IMR-90 (cell line): Measurements from ENCODE around the gene FBXL7. TPM values are rescaled to one million over a fixed set of nuclear protein-coding genes. Genes with fewer than 3 reads are reported as not detected.

ENCODE experiments used
- ATAC-seq: fragments of 200-7000 bp; cut with Tn5 transposase; 2 replicates; pipeline ENCODE4 v1.9.1; 2020; ENCODE audit warnings: low read depth, mild to moderate bottlenecking, moderate library complexity
- BruUV-seq: library from RNA; stranded (reverse); fragments of 400-500 nt; replicated peaks from 2 replicates; lab custom pipeline; 2021; lab: Mats Ljungman, UMichigan
- CTCF ChIA-PET: fragments of 300-600 bp; formaldehyde crosslinking; extraction: SDS; loops from one replicate; lab custom pipeline; 2021; ENCODE audit warnings: antibody characterized with exemption; lab: Yijun Ruan, JAX
- POLR2A ChIA-PET: fragments of 300-600 bp; sonication (Branson Sonifier 250); formaldehyde crosslinking; loops from one replicate; lab custom pipeline; 2022; ENCODE audit warnings: antibody characterized with exemption; ENCODE audit not compliant: unreplicated experiment; lab: Charles Lee
- DNase-seq: peaks from one replicate; pipeline ENCODE4 v3.0.0; 2013
- H2AFZ ChIP-seq: replicated peaks from 2 replicates; pipeline ENCODE3; 2013; ENCODE audit warnings: low read length, mild to moderate bottlenecking; ENCODE audit not compliant: poor library complexity
- H2AK5ac ChIP-seq: 2 replicates; pipeline ENCODE4 v1.6.1; 2013; ENCODE audit warnings: low read depth, low read length, inconsistent platforms
- H2AK9ac ChIP-seq: replicated peaks from 2 replicates; pipeline ENCODE3; 2013; ENCODE audit warnings: mild to moderate bottlenecking, low read depth, low read length, moderate library complexity; ENCODE audit not compliant: poor library complexity
- H2BK120ac ChIP-seq: 2 replicates; pipeline ENCODE4 v1.6.1; 2013; ENCODE audit warnings: low read depth, low read length, inconsistent platforms
- H2BK15ac ChIP-seq: 3 replicates; pipeline ENCODE4 v1.6.1; 2013; ENCODE audit warnings: low read depth, low read length, inconsistent platforms
- H2BK20ac ChIP-seq: 2 replicates; pipeline ENCODE4 v1.6.1; 2013; ENCODE audit warnings: low read depth, mild to moderate bottlenecking, inconsistent platforms, low read length, moderate library complexity
- H2BK5ac ChIP-seq: 2 replicates; pipeline ENCODE4 v1.6.1; 2013; ENCODE audit warnings: mild to moderate bottlenecking, low read depth, low read length, inconsistent platforms; ENCODE audit not compliant: poor library complexity, severe bottlenecking
- H3K14ac ChIP-seq: replicated peaks from 2 replicates; pipeline ENCODE4 v1.6.1; 2013; ENCODE audit warnings: low read depth, low read length, inconsistent platforms
- H3K18ac ChIP-seq: 2 replicates; pipeline ENCODE4 v1.6.1; 2013; ENCODE audit warnings: low read depth, low read length, control low read depth
- H3K23ac ChIP-seq: 2 replicates; pipeline ENCODE4 v1.6.1; 2013; ENCODE audit warnings: low read depth, low read length, inconsistent platforms
- H3K27ac ChIP-seq: 2 replicates; pipeline ENCODE4 v1.5.1; 2013; ENCODE audit warnings: mild to moderate bottlenecking, control low read depth, low read length; ENCODE audit not compliant: insufficient read depth
- H3K27me3 ChIP-seq: 2 replicates; pipeline ENCODE4 v1.6.1; 2013; ENCODE audit warnings: low read length; ENCODE audit not compliant: control insufficient read depth, insufficient read depth
- H3K36me3 ChIP-seq: 2 replicates; pipeline ENCODE4 v1.6.1; 2013; ENCODE audit warnings: low read length, mixed read lengths; ENCODE audit not compliant: control insufficient read depth, insufficient read depth
- H3K4ac ChIP-seq: 2 replicates; pipeline ENCODE4 v1.6.1; 2013; ENCODE audit warnings: low read depth, low read length, inconsistent platforms
- H3K4me1 ChIP-seq: 2 replicates; pipeline ENCODE4 v1.6.1; 2013; ENCODE audit warnings: low read length, mixed read lengths; ENCODE audit not compliant: control insufficient read depth, insufficient read depth
- H3K4me2 ChIP-seq: 2 replicates; pipeline ENCODE4 v1.6.1; 2013; ENCODE audit warnings: low read depth, mild to moderate bottlenecking, control low read depth, low read length, moderate library complexity
- H3K4me3 ChIP-seq: 2 replicates; pipeline ENCODE4 v1.5.1; 2013; ENCODE audit warnings: low read depth, mild to moderate bottlenecking, control low read depth, low read length, moderate library complexity; ENCODE audit not compliant: insufficient read depth
- H3K56ac ChIP-seq: 2 replicates; pipeline ENCODE4 v1.6.1; 2013; ENCODE audit warnings: low read length, inconsistent platforms; ENCODE audit not compliant: insufficient read depth; ENCODE audit errors: extremely low read depth
- H3K79me1 ChIP-seq, 2 experiments: 2 replicates each; pipeline ENCODE4 v1.6.1; 2013; ENCODE audit warnings: low read length in 2 of 2, inconsistent platforms in 1 of 2, low read depth in 1 of 2
- H3K9ac ChIP-seq: 2 replicates; pipeline ENCODE4 v1.6.1; 2013; ENCODE audit warnings: low read depth, low read length, control low read depth
- H3K9me1 ChIP-seq: 2 replicates; pipeline ENCODE4 v1.6.1; 2013; ENCODE audit warnings: low read length, inconsistent platforms; ENCODE audit not compliant: insufficient read depth
- H3K9me3 ChIP-seq: 2 replicates; pipeline ENCODE4 v1.6.1; 2013; ENCODE audit warnings: low read length; ENCODE audit not compliant: control insufficient read depth, insufficient read depth
- H4K20me1 ChIP-seq: 2 replicates; pipeline ENCODE4 v1.6.1; 2013; ENCODE audit warnings: low read length, inconsistent platforms; ENCODE audit not compliant: insufficient read depth
- H4K5ac ChIP-seq: 2 replicates; pipeline ENCODE4 v1.6.1; 2013; ENCODE audit warnings: mild to moderate bottlenecking, low read depth, low read length, control low read depth
- H4K8ac ChIP-seq, 2 experiments: 2 replicates each; pipeline ENCODE4 v1.6.1; 2013; ENCODE audit warnings: low read depth in 2 of 2, low read length in 2 of 2, control low read depth in 1 of 2, inconsistent platforms in 1 of 2
- H4K91ac ChIP-seq: 2 replicates; pipeline ENCODE4 v1.6.1; 2013; ENCODE audit warnings: low read depth, low read length, inconsistent platforms; ENCODE audit not compliant: insufficient read depth
- BHLHE40 ChIP-seq: fragments of 150-350 bp; IDR thresholded peaks from 2 replicates; pipeline ENCODE4 v1.6.1; 2016; ENCODE audit warnings: mild to moderate bottlenecking, low read depth, low read length
- CEBPB ChIP-seq: IDR thresholded peaks from 2 replicates; pipeline ENCODE4 v1.6.1; 2012; ENCODE audit warnings: low read depth, low read length, improper control_type of control experiment
- MAFK ChIP-seq: IDR thresholded peaks from 2 replicates; pipeline ENCODE4 v1.6.1; 2012; ENCODE audit warnings: low read depth, low read length, improper control_type of control experiment
- MXI1 ChIP-seq: IDR thresholded peaks from 2 replicates; pipeline ENCODE4 v1.6.1; 2012; ENCODE audit warnings: low read depth, mild to moderate bottlenecking, low read length, moderate library complexity, borderline replicate concordance
- POLR2A ChIP-seq: IDR thresholded peaks from 2 replicates; pipeline ENCODE4 v1.6.1; 2012; ENCODE audit warnings: mild to moderate bottlenecking, low read depth, low read length
- WGBS, 2 experiments: methylation state at CpG; one replicate each; pipeline versions ENCODE4 v1.1.5 to v1.1.7; 2013; ENCODE audit warnings: missing lambda C conversion rate in 2 of 2; ENCODE audit not compliant: insufficient read length in 1 of 2; ENCODE audit errors: extremely low coverage in 2 of 2; 5-methylcytosine and 5-hydroxymethylcytosine counted together
- dilution Hi-C: fragments of 300-500 bp; cut with HindIII; formaldehyde crosslinking; loops from one replicate; pipeline ENCODE4 v1.14.3; 2018; ENCODE audit warnings: low sequenced_read_pairs; ENCODE audit not compliant: unreplicated experiment
- in situ Hi-C: fragments of 300-500 bp; cut with MboI; formaldehyde crosslinking; loops from 3 replicates; pipeline ENCODE4 v1.14.3; 2019; ENCODE audit warnings: low sequenced_read_pairs, inconsistent platforms, mixed read lengths
- intact Hi-C: fragments of 100-400 bp; cut with micrococcal nuclease; formaldehyde crosslinking; loops from 2 replicates; pipeline ENCODE4 v1.10.0; 2022
- polyA plus RNA-seq, 3 experiments: library from polyadenylated mRNA; depleted of rRNA; stranded (reverse); fragments of >200 nt; gene quantifications; 2 replicates each; pipeline ENCODE4 v1.2.3, GENCODE V29; 2012; ENCODE audit warnings: low replicate concordance in 1 of 3
- total RNA-seq: library from RNA; depleted of rRNA; stranded (reverse); fragments of >200 nt; gene quantifications from 2 replicates; pipeline ENCODE4 v1.2.3, GENCODE V29; 2012
- TF ChIP-seq, protein P1 (sequence below): conservative IDR thresholded peaks from 2 replicates; pipeline ENCODE4 v1.5.1; 2012; ENCODE audit warnings: mild to moderate bottlenecking, low read depth, low read length, improper control_type of control experiment
- TF ChIP-seq, protein P2 (sequence below): fragments of 150-350 bp; IDR thresholded peaks from 2 replicates; pipeline ENCODE4 v1.6.1; 2017; ENCODE audit warnings: mild to moderate bottlenecking, antibody characterized with exemption, low read length, low read depth

The FBXL7 gene
- total and polyA plus RNA-seq, 2 of the 4 experiments (the other 2 are of a cell fraction), result 4.1 to 10.2 TPM

- Histone ChIP-seq H3K27me3 (no peaks in the 10 kb centered on the region), H3K9me1 (no peaks in the 10 kb centered on the region), H3K4me1 (peaks cover 5% of the 10 kb centered on the region), H3K27ac (no peak overlapping the region), H3K23ac (no peak overlapping the region), H2AK5ac (no peak overlapping the region), H3K36me3 (no peaks in the 10 kb centered on the region), H2BK20ac (no peak overlapping the region), H4K91ac (no peak overlapping the region), H3K4me3 (no peak overlapping the region), H3K4me2 (no peak overlapping the region), H3K4ac (no peak overlapping the region), H2AK9ac (no peak overlapping the region), H3K9me3 (no peaks in the 10 kb centered on the region), H3K56ac (no peak overlapping the region), H3K14ac (no peak overlapping the region), H4K8ac (no peak overlapping the region), H4K20me1 (no peaks in the 10 kb centered on the region), H2BK5ac (no peak overlapping the region), H2BK15ac (no peak overlapping the region), H3K9ac (no peak overlapping the region), H2AFZ (no peak overlapping the region), H2BK120ac (no peak overlapping the region), H3K18ac (no peak overlapping the region), H4K5ac (no peak overlapping the region), H3K79me1 (peaks cover 12 to 24% of the 10 kb centered on the region in 2 experiments; a peak in 2 of 4 replicates)
- TF ChIP-seq MAFK (no peak), CEBPB (no peak), BHLHE40 (no peak), POLR2A (no peak), MXI1 (no peak)
- TF ChIP-seq, protein P1, sequence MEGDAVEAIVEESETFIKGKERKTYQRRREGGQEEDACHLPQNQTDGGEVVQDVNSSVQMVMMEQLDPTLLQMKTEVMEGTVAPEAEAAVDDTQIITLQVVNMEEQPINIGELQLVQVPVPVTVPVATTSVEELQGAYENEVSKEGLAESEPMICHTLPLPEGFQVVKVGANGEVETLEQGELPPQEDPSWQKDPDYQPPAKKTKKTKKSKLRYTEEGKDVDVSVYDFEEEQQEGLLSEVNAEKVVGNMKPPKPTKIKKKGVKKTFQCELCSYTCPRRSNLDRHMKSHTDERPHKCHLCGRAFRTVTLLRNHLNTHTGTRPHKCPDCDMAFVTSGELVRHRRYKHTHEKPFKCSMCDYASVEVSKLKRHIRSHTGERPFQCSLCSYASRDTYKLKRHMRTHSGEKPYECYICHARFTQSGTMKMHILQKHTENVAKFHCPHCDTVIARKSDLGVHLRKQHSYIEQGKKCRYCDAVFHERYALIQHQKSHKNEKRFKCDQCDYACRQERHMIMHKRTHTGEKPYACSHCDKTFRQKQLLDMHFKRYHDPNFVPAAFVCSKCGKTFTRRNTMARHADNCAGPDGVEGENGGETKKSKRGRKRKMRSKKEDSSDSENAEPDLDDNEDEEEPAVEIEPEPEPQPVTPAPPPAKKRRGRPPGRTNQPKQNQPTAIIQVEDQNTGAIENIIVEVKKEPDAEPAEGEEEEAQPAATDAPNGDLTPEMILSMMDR, result no peak
- TF ChIP-seq, protein P2, sequence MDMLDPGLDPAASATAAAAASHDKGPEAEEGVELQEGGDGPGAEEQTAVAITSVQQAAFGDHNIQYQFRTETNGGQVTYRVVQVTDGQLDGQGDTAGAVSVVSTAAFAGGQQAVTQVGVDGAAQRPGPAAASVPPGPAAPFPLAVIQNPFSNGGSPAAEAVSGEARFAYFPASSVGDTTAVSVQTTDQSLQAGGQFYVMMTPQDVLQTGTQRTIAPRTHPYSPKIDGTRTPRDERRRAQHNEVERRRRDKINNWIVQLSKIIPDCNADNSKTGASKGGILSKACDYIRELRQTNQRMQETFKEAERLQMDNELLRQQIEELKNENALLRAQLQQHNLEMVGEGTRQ, result no peak
- BruUV-seq, result no TSS peak
- DNase-seq (no peak), ATAC-seq (no peak)
- CTCF ChIA-PET, result no interaction called here
- in situ Hi-C loops (no loop called here), dilution Hi-C loops (no loop called here), intact Hi-C loops (no loop called here)
- WGBS, 2 experiments, result 83% methylated on average over 1 of the region's 5 CpGs; no CpG with 5 or more reads in 1 of the 2 experiments
- POLR2A ChIA-PET, result no interaction called here
Observed at GRCh38 chr5:15741591-15741990, 241.6 kb downstream of the FBXL7 start.
